ENCODE measurements around the gene BAIAP3. TPM values are rescaled to one million over a fixed set of nuclear protein-coding genes. Genes with fewer than 3 reads are reported as not detected.

Gene BAIAP3
- total and polyA plus RNA-seq, 2 experiments from 2014 or later, result 5.2 to 13.0 TPM

GRCh38 chr16:1297018-1297696 lies 36.3 kb upstream of the BAIAP3 start:
- no peak overlapping the region for H3K27ac ChIP-seq (ENCODE audit: low read depth)
- no peaks in the 10 kb centered on the region; the same call in 1 of the 2 replicates for H3K27me3 ChIP-seq (ENCODE audit: insufficient read depth)
- no peak overlapping the region for H3K4me3 Mint-ChIP-seq

More at GRCh38 chr16:1297018-1297696, 36.3 kb upstream of the BAIAP3 start:
- Histone ChIP-seq H3K4me3 (no peak overlapping the region), H4K20me1 (replicated peaks; ENCODE audit: insufficient read depth) (no peaks in the 10 kb centered on the region), H3K79me2 (replicated peaks; ENCODE audit: insufficient read depth) (no peaks in the 10 kb centered on the region), H3K4me2 (no peak overlapping the region), H3K36me3 (ENCODE audit: insufficient read depth) (no peaks in the 10 kb centered on the region), H3K9me2 (ENCODE audit: insufficient read depth) (no peaks in the 10 kb centered on the region), H2AFZ (no peak overlapping the region), H3K4me1 (ENCODE audit: insufficient read depth) (peaks cover 13% of the 10 kb centered on the region), H3F3A (replicated peaks; ENCODE audit: low read depth) (peaks cover 6% of the 10 kb centered on the region; the same call in 1 of the 2 replicates)
- TF ChIP-seq ZNF462 (CRISPR knock-in tag; IDR thresholded peaks at IDR 0.05) (no peak), ETS1 (IDR thresholded peaks at IDR 0.05) (no peak), POLR2AphosphoS5 (IDR thresholded peaks at IDR 0.05; ENCODE audit: low read depth) (no peak), NANOG (IDR thresholded peaks at IDR 0.05; ENCODE audit: borderline replicate concordance) (no peak), ZNF114 (CRISPR knock-in tag; IDR thresholded peaks at IDR 0.05) (no peak)
- ATAC-seq (no peak), DNase-seq (ENCODE audit: low spot score) (no peak)
- no peaks in the 10 kb centered on the region for H3K9me3 Mint-ChIP-seq
- peaks cover 28% of the 10 kb centered on the region for H3K4me1 Mint-ChIP-seq
- no peak overlapping the region for H3K27ac Mint-ChIP-seq
- H3K27me3 Mint-ChIP-seq (ENCODE audit: insufficient read depth, low read depth, poor library complexity), result peaks cover 25% of the 10 kb centered on the region
- H3K36me3 Mint-ChIP-seq (ENCODE audit: low read depth), result no peaks in the 10 kb centered on the region

Measured in GM23338 (cell line).